Activated CD8-positive, alpha-beta T cell treated with anti-CD3 and anti-CD28 coated beads, Interleukin-2, amount 10 ng/mL, durations not matched to agents 7 days and 5 days (primary cell): ENCODE data around the gene ZNF679. TPM values are rescaled to one million over a fixed set of nuclear protein-coding genes. Genes with fewer than 3 reads are reported as not detected.
"Not testable (repeated sequence)": the region's sequence is repeated elsewhere in the genome, so short reads cannot be mapped to it uniquely, and the experiment has no call there.

Experiments used
- ATAC-seq: fragments of 150-1000 bp; cut with Tn5 transposase; one replicate; pipeline ENCODE4 v1.10.0; 2021; ENCODE audit warnings: moderate library complexity
- CTCF ChIA-PET: fragments of 350-600 bp; sonication (Branson Sonifier 250); formaldehyde crosslinking; loops from one replicate; lab custom pipeline; 2021; ENCODE audit warnings: antibody characterized with exemption; lab: Charles Lee
- POLR2A ChIA-PET: fragments of 350-600 bp; sonication (Branson Sonifier 250); formaldehyde crosslinking; loops from one replicate; lab custom pipeline; 2021; ENCODE audit warnings: antibody characterized with exemption; lab: Charles Lee
- DNase-seq: peaks from one replicate; pipeline ENCODE4 v3.0.0-alpha.2; 2020
- H3K27ac Mint-ChIP-seq: one replicate; pipeline ENCODE4 v1.8.0; 2021; ENCODE audit warnings: mild to moderate bottlenecking, mixed read lengths
- H3K27me3 Mint-ChIP-seq: one replicate; pipeline ENCODE4 v1.8.0; 2021; ENCODE audit warnings: low read depth, mixed read lengths
- H3K36me3 Mint-ChIP-seq: one replicate; pipeline ENCODE4 v1.8.0; 2021; ENCODE audit warnings: low read depth, mixed read lengths
- H3K4me1 Mint-ChIP-seq: one replicate; pipeline ENCODE4 v1.8.0; 2021; ENCODE audit warnings: low read depth, mixed read lengths
- H3K4me3 Mint-ChIP-seq: one replicate; pipeline ENCODE4 v1.8.0; 2021; ENCODE audit warnings: mild to moderate bottlenecking, mixed read lengths
- H3K9me3 Mint-ChIP-seq: one replicate; pipeline ENCODE4 v1.8.0; 2022; ENCODE audit warnings: mixed read lengths; ENCODE audit not compliant: insufficient read depth
- total RNA-seq, 2 experiments: library from RNA; stranded (reverse); gene quantifications; one replicate each; pipeline ENCODE4 v1.2.3, GENCODE V29; 2021

ZNF679 gene
- total RNA-seq: not detected

- CTCF ChIA-PET, H3K36me3 Mint-ChIP-seq, DNase-seq, H3K27me3 Mint-ChIP-seq, ATAC-seq, H3K4me3 Mint-ChIP-seq, POLR2A ChIA-PET, H3K27ac Mint-ChIP-seq, H3K4me1 Mint-ChIP-seq: not testable (repeated sequence)
- peaks cover 35% of the 10 kb centered on the region for H3K9me3 Mint-ChIP-seq
Observed at GRCh38 chr7:64228174-64228573, at the start of gene ZNF679. ZNF679 (plus strand) TSS chr7:64228474; CDS start chr7:64249118, 20,644 bp downstream.

DNA sequence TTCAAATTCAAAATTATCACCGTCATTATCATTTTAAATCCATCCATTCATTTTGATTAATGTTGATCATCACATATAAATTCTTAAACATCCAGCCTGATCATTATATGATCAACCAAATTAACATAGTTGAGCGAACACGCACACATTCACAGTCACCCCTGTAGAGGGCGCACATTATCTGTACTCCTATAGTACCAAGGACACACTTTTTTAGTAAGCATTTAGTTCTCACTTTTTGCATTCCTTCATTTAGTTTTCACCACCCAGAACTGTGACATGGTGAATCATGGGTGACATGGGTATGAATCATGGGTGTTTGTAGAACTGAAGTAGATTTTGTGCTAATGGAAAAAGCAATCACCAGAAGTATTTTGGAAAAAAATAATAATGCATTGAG lies 47.3 kb upstream of the ZNF679 start:
- ChIA-PET CTCF (no interaction called here), POLR2A (no interaction called here)
- DNase-seq (no peak), ATAC-seq (no peak)
- Mint-ChIP-seq H3K4me1 (no peaks in the 10 kb centered on the region), H3K36me3 (no peaks in the 10 kb centered on the region), H3K27ac (no peak overlapping the region), H3K27me3 (no peaks in the 10 kb centered on the region), H3K9me3 (peaks cover 17% of the 10 kb centered on the region), H3K4me3 (no peak overlapping the region)

DNA sequence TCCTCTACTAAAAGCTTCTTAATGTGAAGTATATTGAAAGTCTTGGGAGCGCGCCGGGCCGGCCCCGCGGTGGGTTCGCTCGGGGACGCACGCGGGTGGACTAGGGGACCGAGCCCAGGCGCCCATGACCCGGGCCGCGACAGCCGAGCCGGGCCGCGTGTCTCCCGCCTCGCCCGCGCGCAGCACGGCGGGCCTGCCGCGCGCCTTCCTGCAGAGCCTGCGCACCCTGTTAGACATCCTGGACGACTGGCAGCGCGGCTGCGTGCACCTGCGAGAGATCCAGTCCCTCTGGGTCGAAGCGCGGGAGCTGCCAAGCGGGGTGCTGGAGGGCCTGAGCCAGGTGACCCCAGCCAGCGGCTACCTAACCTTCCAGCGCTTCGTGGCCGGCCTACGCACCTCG lies 46.7 kb upstream of the ZNF679 start:
- ChIA-PET POLR2A (interaction anchor here (0.6 kb wide), 1 partner anchor 721 kb away, joined by 3 read pairs; the partner anchor contains the start of gene ZNF273), CTCF (no interaction called here)

GRCh38 chr7:64182036-64182790 lies 46.1 kb upstream of the ZNF679 start:
- DNase-seq (no peak), ATAC-seq (no peak)
- Mint-ChIP-seq H3K9me3 (peaks cover 18% of the 10 kb centered on the region), H3K36me3 (no peaks in the 10 kb centered on the region), H3K27ac (no peak overlapping the region), H3K27me3 (no peaks in the 10 kb centered on the region), H3K4me1 (no peaks in the 10 kb centered on the region), H3K4me3 (no peak overlapping the region)
- ChIA-PET POLR2A (interaction anchor here (0.6 kb wide), 1 partner anchor 721 kb away, joined by 3 read pairs; the partner anchor contains the start of gene ZNF273), CTCF (no interaction called here)

More for the DNA sequence above, 46.7 kb upstream of the ZNF679 start:
- Mint-ChIP-seq H3K4me3 (no peak overlapping the region), H3K9me3 (peaks cover 17% of the 10 kb centered on the region), H3K36me3 (no peaks in the 10 kb centered on the region), H3K27ac (no peak overlapping the region), H3K4me1 (no peaks in the 10 kb centered on the region), H3K27me3 (no peaks in the 10 kb centered on the region)
- DNase-seq (no peak), ATAC-seq (no peak)

DNA sequence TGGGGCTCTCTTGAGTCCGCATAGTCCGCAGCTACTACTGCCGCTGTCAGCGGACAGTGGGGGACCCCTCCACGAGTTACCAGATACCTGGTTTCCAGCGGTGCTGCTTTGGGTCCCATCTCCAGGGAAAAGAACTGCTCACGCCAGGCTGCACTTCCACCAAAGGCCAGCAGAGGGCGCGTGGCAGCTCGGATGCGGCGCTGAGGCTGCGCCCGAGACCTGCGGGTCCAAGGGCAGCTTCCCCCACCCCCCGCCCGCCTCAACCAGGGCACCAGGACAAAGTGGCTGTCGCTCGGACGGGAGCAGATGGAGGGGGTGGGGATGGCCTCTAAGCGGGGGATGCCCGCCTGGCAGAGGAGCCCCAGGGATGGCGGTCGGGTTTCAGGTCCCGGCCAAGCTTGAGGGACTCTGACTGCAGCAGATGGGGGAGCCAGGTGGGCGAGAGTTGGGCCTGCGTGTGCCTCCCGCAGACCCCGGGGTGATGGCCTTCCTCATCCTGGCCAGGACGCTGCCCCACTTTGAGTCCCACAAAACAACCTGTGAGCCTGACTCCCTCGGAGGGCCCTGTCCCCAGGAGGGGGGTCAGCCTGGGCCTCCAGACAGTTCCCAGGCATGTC lies 45.0 kb upstream of the ZNF679 start:
- Mint-ChIP-seq H3K27me3 (no peaks in the 10 kb centered on the region), H3K4me1 (no peaks in the 10 kb centered on the region), H3K27ac (no peak overlapping the region), H3K36me3 (no peaks in the 10 kb centered on the region), H3K9me3 (peaks cover 16% of the 10 kb centered on the region), H3K4me3 (no peak overlapping the region)
- CTCF ChIA-PET: no interaction called here
- ATAC-seq (no peak), DNase-seq (no peak)
- POLR2A ChIA-PET: no interaction called here

DNA sequence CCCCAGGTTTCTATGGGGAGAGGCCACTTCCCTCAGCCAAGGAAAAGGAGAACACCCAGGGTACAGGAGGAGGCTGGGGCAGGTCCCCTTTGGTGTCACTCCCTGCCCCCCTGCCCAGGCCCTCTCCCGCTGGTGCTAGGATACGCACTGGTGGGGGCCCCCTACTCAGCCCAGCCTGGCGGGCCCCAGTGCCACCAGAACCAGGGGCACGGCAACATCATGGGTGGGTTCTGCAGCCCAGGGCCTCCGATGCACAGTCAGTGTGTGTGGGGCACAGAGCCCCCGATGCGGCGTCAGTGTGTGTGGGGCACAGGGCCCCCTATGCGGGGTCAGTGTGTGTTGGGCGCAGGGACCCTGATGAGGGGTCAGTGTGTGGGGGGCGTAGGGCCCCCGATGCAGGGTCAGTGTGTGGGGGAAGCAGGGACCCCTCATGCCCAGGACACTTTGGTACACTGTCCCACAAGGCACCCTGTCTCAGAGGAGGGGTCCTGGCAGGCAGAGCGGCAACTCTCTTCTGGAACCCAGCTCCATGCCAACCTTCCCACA lies 44.4 kb upstream of the ZNF679 start:
- H3K4me1 Mint-ChIP-seq: no peaks in the 10 kb centered on the region
- ATAC-seq: no peak
- no peak for DNase-seq
- H3K36me3 Mint-ChIP-seq: no peaks in the 10 kb centered on the region
- no peak overlapping the region for H3K27ac Mint-ChIP-seq
- no peaks in the 10 kb centered on the region for H3K27me3 Mint-ChIP-seq
- POLR2A ChIA-PET: no interaction called here
- CTCF ChIA-PET: no interaction called here
- no peak overlapping the region for H3K4me3 Mint-ChIP-seq
- peaks cover 12% of the 10 kb centered on the region for H3K9me3 Mint-ChIP-seq

DNA sequence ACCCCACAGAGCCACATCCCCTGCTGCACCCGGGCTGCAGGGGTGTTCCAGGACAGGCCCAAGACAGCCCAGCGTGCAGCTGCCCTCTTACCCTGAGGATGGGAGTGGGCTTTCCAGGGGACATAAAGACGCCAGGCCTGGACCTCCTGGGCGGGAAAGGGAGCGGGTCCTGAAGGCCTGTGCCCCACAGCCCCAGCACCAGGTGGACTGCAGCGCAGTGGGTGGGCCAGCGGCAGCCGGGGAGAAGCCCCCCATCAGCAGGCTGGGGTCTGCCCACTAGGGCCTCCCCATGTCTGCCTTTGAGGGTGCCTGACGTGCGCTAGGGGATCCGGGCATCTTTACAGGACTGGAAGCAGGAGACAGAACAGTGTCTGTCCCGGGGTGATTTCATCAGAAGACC lies 43.9 kb upstream of the ZNF679 start:
- Mint-ChIP-seq H3K36me3 (no peaks in the 10 kb centered on the region), H3K9me3 (peaks cover 12% of the 10 kb centered on the region), H3K27me3 (no peaks in the 10 kb centered on the region), H3K4me3 (no peak overlapping the region), H3K4me1 (no peaks in the 10 kb centered on the region), H3K27ac (no peak overlapping the region)
- DNase-seq (no peak), ATAC-seq (no peak)
- ChIA-PET POLR2A (no interaction called here), CTCF (no interaction called here)

DNA sequence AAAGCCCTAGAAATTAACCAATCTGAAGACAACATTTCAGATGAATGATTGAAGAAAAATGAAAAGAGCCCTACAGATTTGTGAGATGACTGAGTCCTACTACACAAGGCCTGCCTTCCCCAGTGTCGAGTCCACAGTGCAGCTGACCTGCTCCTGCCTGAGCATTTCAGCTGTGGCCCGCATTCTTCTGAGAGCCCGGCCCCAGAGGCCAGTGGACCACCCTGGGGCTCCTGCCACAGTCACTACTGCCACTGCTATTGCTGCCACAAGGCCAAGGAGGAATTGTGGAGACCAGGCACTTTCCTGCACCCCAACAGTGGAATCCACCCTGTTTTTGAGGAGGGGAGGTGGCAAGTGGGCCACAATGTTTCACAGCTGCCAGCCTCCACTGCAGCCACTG lies 40.9 kb upstream of the ZNF679 start:
- H3K36me3 Mint-ChIP-seq: no peaks in the 10 kb centered on the region
- ChIA-PET CTCF (no interaction called here), POLR2A (no interaction called here)
- no peaks in the 10 kb centered on the region for H3K27me3 Mint-ChIP-seq
- H3K4me1 Mint-ChIP-seq: no peaks in the 10 kb centered on the region
- DNase-seq (no peak), ATAC-seq (no peak)
- H3K27ac Mint-ChIP-seq: no peak overlapping the region
- no peak overlapping the region for H3K4me3 Mint-ChIP-seq
- H3K9me3 Mint-ChIP-seq: peaks cover 9% of the 10 kb centered on the region

DNA sequence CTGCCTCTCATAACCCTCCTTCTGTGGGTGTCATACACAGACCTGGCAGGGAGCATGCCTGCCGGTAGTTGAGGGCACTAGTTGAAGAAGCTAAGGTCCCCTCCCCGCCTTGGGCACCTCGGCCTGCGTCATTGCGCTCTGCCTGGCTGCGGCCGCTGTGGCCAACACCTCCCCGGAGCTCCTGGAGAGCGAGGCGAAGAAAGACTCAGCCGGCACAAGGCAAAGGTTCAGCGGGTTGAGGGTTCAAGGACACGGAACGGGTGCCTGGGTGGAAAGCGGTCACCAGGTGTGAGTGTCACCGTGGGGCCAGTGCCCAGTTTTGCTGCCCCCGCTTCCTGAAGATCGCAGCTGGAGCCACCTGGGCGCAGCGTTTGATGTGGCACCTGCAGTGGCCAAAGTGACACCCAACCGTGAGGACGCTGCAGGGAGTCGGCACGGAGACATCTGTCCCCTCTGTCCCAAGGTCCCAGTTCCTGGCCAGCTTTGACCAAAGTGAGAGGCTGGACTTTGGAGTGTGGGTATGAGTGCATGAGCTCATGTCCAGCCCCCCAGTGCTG lies 36.0 kb upstream of the ZNF679 start:
- DNase-seq (no peak), ATAC-seq (no peak)
- Mint-ChIP-seq H3K36me3 (no peaks in the 10 kb centered on the region), H3K27ac (no peak overlapping the region), H3K4me3 (no peak overlapping the region), H3K4me1 (no peaks in the 10 kb centered on the region), H3K9me3 (peaks cover 13% of the 10 kb centered on the region), H3K27me3 (no peaks in the 10 kb centered on the region)
- POLR2A ChIA-PET: no interaction called here
- CTCF ChIA-PET: no interaction called here

DNA sequence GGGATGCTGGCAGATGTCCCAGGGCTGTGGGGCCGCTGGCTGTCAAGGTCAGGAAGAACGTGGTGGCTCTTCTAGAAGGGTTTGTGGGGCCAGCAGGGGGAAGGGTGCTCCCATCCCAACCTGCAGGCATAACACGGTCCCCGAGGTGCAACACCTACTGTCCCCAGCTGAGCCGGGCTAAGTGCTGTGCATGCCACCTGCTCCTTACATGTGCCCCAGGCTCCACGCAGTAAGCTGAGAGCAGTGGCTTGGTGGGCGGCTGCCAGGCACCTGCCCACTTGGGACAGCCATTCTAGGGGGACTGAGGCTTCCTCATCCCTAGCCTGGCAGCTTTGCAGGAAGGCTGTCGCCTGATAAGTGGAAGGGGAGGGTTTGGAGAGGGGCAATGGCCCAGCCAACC lies 35.5 kb upstream of the ZNF679 start:
- H3K4me1 Mint-ChIP-seq: no peaks in the 10 kb centered on the region
- H3K9me3 Mint-ChIP-seq: peaks cover 13% of the 10 kb centered on the region
- ChIA-PET CTCF (no interaction called here), POLR2A (no interaction called here)
- DNase-seq: no peak
- H3K4me3 Mint-ChIP-seq: no peak overlapping the region
- no peak for ATAC-seq
- H3K27me3 Mint-ChIP-seq: no peaks in the 10 kb centered on the region
- H3K36me3 Mint-ChIP-seq: no peaks in the 10 kb centered on the region
- H3K27ac Mint-ChIP-seq: no peak overlapping the region

- ChIA-PET POLR2A (no interaction called here), CTCF (no interaction called here)
- H3K27ac Mint-ChIP-seq: no peak within 1 kb of the TSS
- DNase-seq (no peak), ATAC-seq (no peak)
- peaks cover 12% of the 10 kb centered on the region for H3K9me3 Mint-ChIP-seq
- no peaks in the 10 kb centered on the region for H3K27me3 Mint-ChIP-seq
- H3K36me3 Mint-ChIP-seq: no peaks in the 10 kb centered on the region
- no peak within 1 kb of the TSS for H3K4me3 Mint-ChIP-seq
- no peaks in the 10 kb centered on the region for H3K4me1 Mint-ChIP-seq
Observed at GRCh38 chr7:64206903-64207302, 21.4 kb upstream of the ZNF679 start, which contains the start of gene ZNF735. ZNF735 (plus strand) TSS chr7:64207203; CDS start chr7:64207203, 0 bp downstream.
